Right lobe of liver (tissue), 4 donors: Measurements from ENCODE around the gene PRXL2A.

Source experiments
- CTCF ChIP-seq, 4 donors: fragments of 200-600 bp in 3 of 4; fragments of 450-650 bp in 1 of 4; IDR thresholded peaks; one replicate each; pipeline versions ENCODE4 v1.5.1 to v1.8.0; 2016 to 2022; ENCODE audit warnings: antibody characterized with exemption in 4 of 4, mild to moderate bottlenecking in 2 of 4
- POLR2A ChIP-seq: fragments of 450-650 bp; IDR thresholded peaks from one replicate; pipeline ENCODE4 v1.6.1; 2017; ENCODE audit warnings: antibody characterized with exemption, mild to moderate bottlenecking
- donor health status: DM: no; HTN: no; CAD: no.
- donor health status: DM: no; HTN: no; CAD: no.
- donor health status: DM: no; HTN: yes; CAD: no.

- no peak for TF ChIP-seq CTCF (IDR thresholded peaks at IDR 0.05)
- TF ChIP-seq POLR2A = no peak
These were observed 6.0 kb downstream of the PRXL2A start for GRCh38 chr10:80414142-80414895.
